Testis (tissue), 5 donors: ENCODE measurements around the gene TBX20. TPM values are rescaled to one million over a fixed set of nuclear protein-coding genes. Genes with fewer than 3 reads are reported as not detected.

Experiments
- DNase-seq: peaks from one replicate; pipeline ENCODE4 v3.0.0-alpha.2; 2019
- H3K27ac ChIP-seq, 2 donors: fragments of 200-600 bp; sonication (generic); one replicate each; pipeline ENCODE4 v1.5.1; 2019
- H3K27me3 ChIP-seq: fragments of 200-600 bp; sonication (generic); one replicate; pipeline ENCODE4 v1.5.1; 2019
- H3K36me3 ChIP-seq: fragments of 200-600 bp; sonication (generic); one replicate; pipeline ENCODE4 v1.5.1; 2017; ENCODE audit warnings: low read depth; ENCODE audit errors: missing control alignments
- H3K4me1 ChIP-seq: fragments of 200-600 bp; sonication (generic); one replicate; pipeline ENCODE4 v1.5.1; 2019
- H3K4me3 ChIP-seq, 2 donors: fragments of 200-600 bp; sonication (generic); one replicate each; pipeline ENCODE4 v1.5.1; 2017 to 2019
- H3K9me3 ChIP-seq: fragments of 200-600 bp; sonication (generic); one replicate; pipeline ENCODE4 v1.5.1; 2017
- CTCF ChIP-seq, 3 experiments: fragments of 450-650 bp in 2 of 3; fragments of 200-600 bp in 1 of 3; sonication (generic) in 1 of 3; IDR thresholded peaks; one replicate each; pipeline ENCODE4 v1.5.1; 2016 to 2019; ENCODE audit warnings: antibody characterized with exemption in 3 of 3, mild to moderate bottlenecking in 2 of 3, moderate library complexity in 1 of 3
- POLR2A ChIP-seq: fragments of 450-650 bp; IDR thresholded peaks from one replicate; pipeline ENCODE4 v1.6.1; 2017; ENCODE audit warnings: antibody characterized with exemption, mild to moderate bottlenecking, moderate library complexity
- WGBS, 2 donors: methylation state at CpG; one replicate each; pipeline ENCODE4 v1.1.5; 2018; 5-methylcytosine and 5-hydroxymethylcytosine counted together
- intact Hi-C: fragments of 100-400 bp; cut with DNase I; formaldehyde crosslinking; loops from one replicate; pipeline ENCODE4 v1.15.1; 2023; ENCODE audit warnings: low total_unique reads
- long read RNA-seq, 2 donors: transcript quantifications; one replicate each; lab custom pipeline, GENCODE V29; 2026
- polyA plus RNA-seq: library from polyadenylated mRNA; stranded (reverse); fragments of 350-450 nt; fragmentation: Illumina TruSeq; extraction: RNeasy Lipid Tissue Mini Kit (QIAGEN cat#74804); gene quantifications from one replicate; pipeline ENCODE4 v1.2.3, GENCODE V29; 2014; ENCODE audit warnings: low read depth, low replicate concordance; ENCODE audit not compliant: insufficient read depth
- total RNA-seq, 2 donors: library from RNA; depleted of rRNA; stranded (reverse); fragments of >200 nt; gene quantifications; one replicate each; pipeline ENCODE4 v1.2.3, GENCODE V29; 2016

The TBX20 gene
- total RNA-seq (1 to 10 TPM; 2.8 to 3.8 TPM), polyA plus RNA-seq (0.63 TPM)
- long read RNA-seq, donor 1 = 0 reads
- long read RNA-seq, donor 2 = 0 reads

DNA sequence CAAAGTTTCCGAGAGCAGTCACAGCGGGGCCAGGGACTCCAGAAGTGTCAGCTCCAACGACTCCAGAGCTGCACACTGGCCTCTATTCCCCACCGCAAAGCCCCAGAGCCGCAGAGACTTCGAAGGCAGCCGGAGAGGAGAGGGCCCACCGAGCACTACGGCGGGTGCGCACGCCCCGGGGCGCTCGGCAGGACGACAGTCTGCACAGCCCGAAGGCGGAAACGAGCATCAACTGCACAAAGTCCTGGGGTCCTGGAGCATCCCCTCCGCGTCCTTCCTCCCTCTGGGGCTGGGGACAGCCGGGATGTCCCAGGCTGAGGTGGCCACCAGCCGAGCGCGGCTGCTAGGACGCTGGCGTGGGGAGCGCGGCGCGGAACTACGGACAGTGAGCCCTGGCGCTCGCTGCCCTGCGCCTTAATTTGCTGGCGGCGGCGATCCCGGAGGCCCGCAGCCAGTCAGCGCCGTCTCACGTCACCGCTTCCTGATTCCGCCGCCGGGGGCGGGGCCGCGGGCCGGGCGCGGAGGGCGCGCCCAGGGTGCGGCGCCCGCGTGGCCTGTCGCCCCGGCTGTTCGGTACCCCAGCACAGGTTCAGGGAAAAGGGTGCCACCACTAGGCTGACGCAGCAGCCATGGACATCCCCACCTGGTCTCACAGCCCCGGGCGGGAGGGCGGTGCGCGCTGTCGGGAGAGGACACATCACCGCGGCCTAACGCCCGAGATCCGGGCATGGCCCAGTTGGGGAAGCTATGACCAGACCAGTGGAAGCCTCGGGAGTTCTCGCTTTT is at the start of gene TBX20:
Gene TBX20, minus strand, starts transcription at position 391 of the 786 bp plus-strand sequence. CDS start 480 bp downstream, outside the sequence.
- peak within 1 kb of the TSS; percentile 44 to 56 for H3K4me3 ChIP-seq
- H3K27me3 ChIP-seq = no peaks in the 10 kb centered on the region
- DNase-seq = peak; percentile 64
- H3K9me3 ChIP-seq = no peaks in the 10 kb centered on the region
- no peaks in the 10 kb centered on the region for H3K4me1 ChIP-seq
- no peaks in the 10 kb centered on the region for H3K36me3 ChIP-seq
- WGBS, 2 donors = 1 to 3% methylated on average over 13 to 55 of the region's 76 CpGs
- no peak within 1 kb of the TSS for H3K27ac ChIP-seq
- TF ChIP-seq CTCF (IDR thresholded peaks at IDR 0.05) (no peak), POLR2A (no peak)
- intact Hi-C loops = no loop called here

GRCh38 chr7:35289376-35289775 is 35.5 kb upstream of the TBX20 start:
- Histone ChIP-seq H3K4me3 (no peak overlapping the region), H3K36me3 (no peaks in the 10 kb centered on the region), H3K4me1 (no peaks in the 10 kb centered on the region), H3K27ac (no peak overlapping the region), H3K27me3 (no peaks in the 10 kb centered on the region), H3K9me3 (no peaks in the 10 kb centered on the region)
- TF ChIP-seq CTCF (IDR thresholded peaks at IDR 0.05) = no peak
- no peak for TF ChIP-seq POLR2A
- no peak for DNase-seq
- intact Hi-C loops = no loop called here
- WGBS, 2 donors = 86 to 88% methylated on average over 6 of the region's 6 CpGs

DNA sequence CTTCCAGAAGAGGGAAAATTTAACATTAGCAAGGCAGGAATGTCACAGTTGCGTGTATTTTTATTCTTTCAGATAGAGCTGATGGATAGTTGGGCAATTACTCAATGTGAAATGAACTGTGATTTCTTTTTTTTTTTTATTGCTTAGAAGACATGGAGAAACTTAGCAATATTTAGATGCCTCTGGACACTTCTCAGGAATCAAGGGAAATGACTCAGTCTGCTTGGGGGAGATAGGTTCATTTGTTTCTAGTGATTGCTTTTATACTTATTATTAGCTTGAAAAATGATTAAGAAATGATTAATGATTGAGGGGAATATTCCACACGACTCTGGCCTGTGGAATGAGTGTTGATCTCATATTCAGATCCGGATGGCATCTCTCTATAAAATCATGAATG is 33.1 kb upstream of the TBX20 start:
- TF ChIP-seq CTCF (IDR thresholded peaks at IDR 0.05) (no peak), POLR2A (no peak)
- 82 to 84% methylated on average over 3 of the region's 3 CpGs for WGBS, 2 donors
- no peak for DNase-seq
- no peaks in the 10 kb centered on the region for H3K27me3 ChIP-seq
- H3K9me3 ChIP-seq = no peaks in the 10 kb centered on the region
- no peak overlapping the region for H3K4me3 ChIP-seq
- H3K36me3 ChIP-seq = no peaks in the 10 kb centered on the region
- intact Hi-C loops = no loop called here
- no peak overlapping the region for H3K27ac ChIP-seq
- H3K4me1 ChIP-seq = no peaks in the 10 kb centered on the region

DNA sequence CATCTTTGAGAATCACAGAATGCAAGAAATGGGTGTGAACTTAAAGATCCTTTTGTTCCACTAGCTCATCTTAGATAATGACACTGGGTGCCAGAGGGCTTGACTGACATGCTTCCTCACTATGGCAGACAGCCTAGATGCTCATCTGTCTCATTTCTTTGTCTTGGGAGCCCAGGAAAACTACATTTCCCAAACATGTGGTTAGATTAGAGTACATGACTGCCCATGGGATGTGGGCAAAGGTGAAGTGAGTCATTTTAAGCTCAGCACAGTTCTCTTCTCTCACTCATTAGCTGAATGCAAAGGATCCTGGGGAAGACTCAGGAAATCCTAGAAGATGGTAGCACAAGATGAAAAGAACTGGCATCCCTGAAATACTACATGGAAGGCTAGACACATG is 32.5 kb upstream of the TBX20 start:
- H3K36me3 ChIP-seq = no peaks in the 10 kb centered on the region
- intact Hi-C loops = no loop called here
- H3K27ac ChIP-seq = no peak overlapping the region
- DNase-seq = no peak
- TF ChIP-seq POLR2A = no peak
- no peak for TF ChIP-seq CTCF (IDR thresholded peaks at IDR 0.05)
- no peak overlapping the region for H3K4me3 ChIP-seq
- H3K27me3 ChIP-seq = no peaks in the 10 kb centered on the region
- H3K9me3 ChIP-seq = no peaks in the 10 kb centered on the region
- H3K4me1 ChIP-seq = no peaks in the 10 kb centered on the region

DNA sequence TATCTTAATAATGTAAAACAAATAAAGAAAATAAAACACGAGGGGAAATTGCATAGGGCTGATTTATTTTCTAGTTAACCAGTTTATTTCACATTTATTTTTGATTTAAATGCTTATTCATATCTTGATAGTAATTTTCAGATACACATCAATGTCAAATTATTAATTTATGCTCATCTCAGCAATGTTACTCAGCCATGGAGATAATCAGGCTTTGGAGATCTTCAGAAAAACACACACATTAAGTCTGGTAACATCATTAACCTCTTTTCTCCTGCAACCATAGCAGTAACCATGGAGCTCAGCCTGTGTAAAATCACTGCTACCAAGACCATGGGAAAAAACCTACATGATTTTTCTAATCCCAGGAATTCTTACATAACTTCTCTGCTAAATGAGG is 31.9 kb upstream of the TBX20 start:
- WGBS, 2 donors = 14 to 21% methylated on average over 1 of the region's 1 CpG
- no peak overlapping the region for H3K27ac ChIP-seq
- intact Hi-C loops = no loop called here
- no peaks in the 10 kb centered on the region for H3K9me3 ChIP-seq
- DNase-seq = no peak
- no peaks in the 10 kb centered on the region for H3K4me1 ChIP-seq
- TF ChIP-seq CTCF (IDR thresholded peaks at IDR 0.05) (no peak), POLR2A (no peak)
- H3K4me3 ChIP-seq = no peak overlapping the region
- H3K27me3 ChIP-seq = no peaks in the 10 kb centered on the region
- no peaks in the 10 kb centered on the region for H3K36me3 ChIP-seq
